Effector CD8-positive, alpha-beta T cell (primary cell): ENCODE results near the gene ALDH1L1.

Source experiments
- DNase-seq: peaks from one replicate; lab custom pipeline; 2025; lab: John Stamatoyannopoulos, UW

Gene ALDH1L1

GRCh38 chr3:126134219-126134975, 46.0 kb downstream of the ALDH1L1 start:
- peak; percentile 7 for DNase-seq

DNA sequence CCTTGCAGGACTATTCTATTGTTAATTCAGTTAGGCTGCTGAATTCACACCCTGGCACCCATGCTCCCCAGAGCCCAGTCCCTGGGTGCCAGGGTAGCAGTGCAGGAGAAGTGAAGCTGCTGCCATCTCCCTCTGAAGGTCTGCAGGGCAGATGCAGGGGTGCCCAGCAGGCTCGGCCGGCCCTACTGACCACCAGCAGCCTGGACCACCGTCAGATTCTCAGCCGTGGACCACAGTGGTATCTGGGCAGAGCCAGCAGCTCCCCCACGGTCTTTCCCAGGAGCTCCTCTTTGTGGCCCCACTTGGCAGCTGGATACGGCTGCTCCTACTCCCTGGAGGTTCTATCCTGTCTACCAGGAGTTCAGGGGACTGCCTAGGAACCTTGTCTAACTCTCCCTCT, 46.8 kb downstream of the ALDH1L1 start:
- DNase-seq, result no peak

- no peak for DNase-seq
Observed at GRCh38 chr3:126132751-126133511, 47.5 kb downstream of the ALDH1L1 start.

GRCh38 chr3:126131881-126132750, 48.3 kb downstream of the ALDH1L1 start:
- DNase-seq, result no peak

GRCh38 chr3:126130981-126131745, 49.2 kb downstream of the ALDH1L1 start:
- no peak for DNase-seq

DNA sequence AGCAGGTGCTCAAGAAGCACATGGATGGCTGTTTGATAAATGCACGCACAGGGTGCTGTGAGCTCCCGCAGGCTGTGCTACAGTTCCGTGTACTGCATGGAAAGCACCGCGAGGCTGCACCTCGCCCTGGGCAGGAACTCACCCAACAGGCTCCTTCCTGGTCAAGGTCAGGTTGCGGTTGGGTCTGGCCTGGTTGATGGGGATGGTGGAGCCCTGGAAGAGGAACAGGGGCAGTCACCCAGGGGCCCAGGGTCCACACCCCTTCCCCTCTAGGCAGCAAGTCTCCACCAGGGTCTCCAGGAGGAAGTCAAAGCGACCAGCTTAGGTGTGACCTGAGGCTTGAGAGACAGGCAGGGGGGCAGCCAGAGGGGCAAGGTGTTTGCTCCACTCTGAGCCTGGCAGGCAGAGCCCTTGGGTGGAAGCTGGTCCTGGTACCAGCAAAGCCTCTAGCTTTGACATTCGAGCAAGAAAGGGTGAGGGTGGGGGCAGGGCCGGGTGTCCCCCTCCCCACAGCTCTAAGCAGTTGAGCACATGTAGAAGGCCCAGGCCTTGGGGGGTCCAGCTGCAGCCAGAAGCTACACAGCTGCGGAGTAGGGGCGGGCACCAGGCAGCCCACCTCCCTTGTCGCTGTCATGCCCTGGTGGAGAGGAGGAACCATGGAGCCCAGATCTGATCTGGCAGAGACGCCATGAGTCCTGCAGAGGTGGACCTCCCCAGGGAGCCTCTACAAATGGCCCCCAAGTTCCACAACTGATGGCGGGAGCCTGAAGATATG, 50.1 kb downstream of the ALDH1L1 start:
- no peak for DNase-seq

GRCh38 chr3:126129398-126129891, 50.9 kb downstream of the ALDH1L1 start:
- DNase-seq, result no peak

- DNase-seq, result no peak
Observed at GRCh38 chr3:126128504-126129397, 51.6 kb downstream of the ALDH1L1 start.

GRCh38 chr3:126127904-126128303, 52.5 kb downstream of the ALDH1L1 start:
- DNase-seq, result no peak

- DNase-seq, result no peak
Observed at GRCh38 chr3:126127452-126127851, 52.9 kb downstream of the ALDH1L1 start.

- DNase-seq, result no peak
Observed at GRCh38 chr3:126126811-126127431, 53.5 kb downstream of the ALDH1L1 start.

DNA sequence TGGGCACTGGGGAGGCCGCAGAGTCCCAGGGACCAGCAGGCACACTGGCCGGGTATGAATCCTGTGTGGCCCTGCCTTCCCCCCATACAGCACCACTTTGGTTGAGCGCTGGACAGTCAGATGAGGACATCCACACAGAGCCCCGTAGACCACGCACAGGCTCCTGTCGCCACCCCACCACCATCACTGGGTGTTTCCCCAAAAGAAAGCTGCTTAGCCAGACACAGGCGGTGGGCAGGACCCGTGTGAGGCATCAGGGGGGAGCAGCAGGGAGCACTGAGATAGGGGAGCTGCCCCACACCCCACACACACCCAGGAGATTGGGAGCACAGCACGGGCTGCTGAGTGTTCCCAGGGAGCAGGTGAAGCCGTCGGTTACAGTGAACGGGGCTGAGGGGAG, 54.1 kb downstream of the ALDH1L1 start:
- DNase-seq, result no peak

GRCh38 chr3:126125781-126126251, 54.6 kb downstream of the ALDH1L1 start:
- DNase-seq, result no peak

DNA sequence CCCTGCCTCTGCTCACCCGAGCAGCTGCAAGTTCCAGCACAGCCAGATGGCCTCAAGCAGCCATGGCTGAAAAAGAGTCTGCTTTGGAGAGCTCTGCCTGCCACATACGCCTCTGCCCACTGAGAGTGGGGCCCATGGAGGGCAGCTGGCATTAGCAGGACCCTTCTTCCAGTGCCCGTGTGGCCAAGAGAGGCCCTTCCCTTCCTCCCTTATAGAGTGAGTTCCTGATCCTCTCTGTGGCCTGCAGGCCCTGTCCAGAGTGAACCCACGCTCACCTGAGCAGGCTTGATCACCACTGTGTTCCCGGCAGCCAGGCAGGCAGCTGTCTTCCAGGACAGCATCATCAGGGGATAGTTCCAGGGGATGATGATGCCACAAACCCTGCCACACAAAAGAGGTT, 55.0 kb downstream of the ALDH1L1 start:
- DNase-seq, result no peak

GRCh38 chr3:126124896-126125295, 55.5 kb downstream of the ALDH1L1 start:
- DNase-seq, result no peak

- DNase-seq, result no peak
Observed at GRCh38 chr3:126124148-126124868, 56.1 kb downstream of the ALDH1L1 start.

DNA sequence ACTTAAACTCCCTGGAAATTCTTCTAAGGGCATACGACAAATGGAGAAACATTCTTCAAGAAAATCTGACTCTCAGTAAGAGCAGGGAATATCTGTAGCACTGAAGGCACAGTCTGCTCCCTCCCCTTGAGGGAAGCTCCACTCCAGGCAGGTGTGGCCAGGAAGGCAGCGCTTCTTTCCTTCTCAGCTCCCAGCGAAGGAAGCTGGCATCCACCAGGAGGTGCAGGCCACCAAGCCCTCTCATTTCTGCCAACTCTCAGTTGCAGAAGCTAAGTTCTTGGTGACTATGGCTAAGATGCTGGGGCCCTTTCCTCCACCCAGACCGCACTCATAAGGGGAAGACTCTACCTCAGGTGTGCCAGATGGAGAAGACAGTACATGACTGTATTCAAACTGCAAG, 58.8 kb downstream of the ALDH1L1 start:
- DNase-seq, result no peak

DNA sequence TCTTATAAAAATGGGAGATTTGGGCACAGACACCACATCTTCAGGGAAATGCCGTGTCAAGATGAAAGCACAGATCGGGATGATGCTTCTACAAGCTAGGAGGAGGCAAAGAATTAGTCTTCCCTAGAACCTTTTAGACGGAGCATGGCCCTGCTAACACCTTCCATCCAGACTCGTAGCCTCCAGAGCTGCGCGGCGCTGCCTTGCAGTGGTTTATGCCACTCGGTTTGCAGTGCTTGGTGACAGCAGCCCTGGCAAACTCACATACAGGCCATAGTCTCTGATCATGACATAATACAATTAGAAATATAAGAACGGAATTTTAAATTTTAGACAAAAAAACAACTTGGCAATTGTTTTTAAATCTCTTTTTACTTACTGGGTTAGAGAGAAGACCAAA, 59.3 kb downstream of the ALDH1L1 start:
- no peak for DNase-seq
